GM19467 (cell line): Measurements from ENCODE around the gene CTNND1.

ENCODE experiments used
- ATAC-seq: cut with Tn5 transposase; IDR thresholded peaks from one replicate; pipeline ENCODE4 v1.9.1; 2021; ENCODE audit warnings: mild to moderate bottlenecking, moderate library complexity; ENCODE audit not compliant: unreplicated experiment

Gene CTNND1

DNA sequence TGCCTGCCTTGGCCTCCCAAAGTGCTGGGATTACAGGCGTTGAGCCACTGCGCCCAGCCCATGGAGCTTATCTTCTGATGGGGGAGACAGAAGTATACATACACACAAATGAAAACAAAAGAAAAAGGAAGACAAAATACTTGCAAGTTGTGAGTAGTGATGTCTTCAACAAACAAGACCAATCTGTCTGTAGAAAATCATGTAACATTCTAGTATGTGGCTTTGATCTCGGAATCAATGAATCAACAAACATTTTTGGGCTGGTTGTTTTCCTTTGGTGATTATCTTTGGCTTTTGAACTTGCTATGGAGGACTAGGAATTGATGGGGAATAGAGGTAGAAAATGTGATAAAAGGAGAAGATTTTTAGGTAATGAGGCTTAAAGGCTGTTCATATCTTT lies 3.4 kb upstream of the CTNND1 start:
- no peak for ATAC-seq

DNA sequence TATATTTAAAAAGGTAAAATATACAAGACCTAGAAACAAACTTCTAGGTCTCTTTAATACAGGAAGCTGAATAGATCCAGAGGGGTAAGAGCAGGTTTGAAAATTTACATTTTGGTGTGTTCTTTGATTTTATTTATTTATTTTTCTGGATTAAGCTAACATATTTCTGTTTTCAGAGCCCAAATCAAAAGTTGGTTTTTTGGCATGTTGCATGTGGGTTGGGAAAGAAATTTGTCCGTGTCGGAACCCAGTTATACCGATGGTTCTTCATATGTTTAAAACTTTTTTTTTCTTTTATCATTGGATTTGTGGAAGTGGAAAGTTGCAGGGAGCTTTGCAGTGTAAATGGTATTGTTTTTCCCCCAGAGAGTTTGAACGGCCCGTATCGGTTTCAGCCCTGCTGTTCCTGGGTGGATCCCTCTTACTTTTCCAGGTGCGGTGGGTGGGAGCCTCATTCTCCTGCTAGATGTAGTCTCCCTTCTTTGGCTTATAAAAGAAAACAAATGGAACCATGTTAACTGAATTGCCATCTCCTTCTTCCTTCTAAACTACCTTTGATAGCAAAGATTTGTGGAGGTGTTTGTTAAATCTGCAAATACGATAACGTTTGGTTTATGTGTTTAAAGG lies 746 bp downstream of the CTNND1 start:
- no peak for ATAC-seq

DNA sequence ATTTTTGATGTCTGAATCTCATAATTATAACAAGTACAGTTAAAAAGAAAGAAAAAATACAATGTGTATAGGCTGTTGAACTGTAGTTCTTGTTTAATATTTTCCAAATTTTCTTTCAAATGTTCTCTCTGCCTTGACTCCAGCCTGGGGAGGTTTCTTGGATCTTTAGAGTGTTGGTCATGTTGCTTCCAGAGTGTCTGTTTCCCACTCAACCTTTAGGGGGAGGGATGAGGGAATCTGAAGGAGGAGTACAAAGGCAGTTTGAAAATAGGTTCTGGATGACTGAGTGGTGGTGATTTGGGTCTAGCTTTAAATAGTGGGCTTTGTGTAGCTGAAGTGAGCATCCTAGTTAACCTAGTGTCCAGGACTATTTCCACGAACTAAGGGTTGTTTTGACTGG lies 2.0 kb downstream of the CTNND1 start:
- ATAC-seq: no peak

DNA sequence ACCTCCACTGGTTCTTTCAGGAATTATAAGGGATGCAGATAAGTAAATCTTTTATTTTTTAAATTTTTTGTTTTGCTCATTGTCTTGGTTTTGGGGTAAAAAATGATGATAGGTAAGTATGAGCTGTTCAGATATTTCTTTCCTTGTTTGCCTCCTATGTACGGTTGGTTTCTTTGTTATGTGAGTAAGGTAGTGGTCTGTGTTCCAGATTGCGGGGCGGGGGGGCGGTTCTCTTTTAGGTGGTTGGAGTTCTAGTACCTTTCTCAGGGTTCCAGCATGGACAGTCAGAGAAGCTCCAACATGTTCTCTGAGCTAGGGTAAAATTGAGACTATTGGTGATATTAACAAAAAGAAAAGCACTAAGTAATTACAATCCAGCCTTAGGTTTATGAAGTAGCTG lies 2.4 kb downstream of the CTNND1 start:
- ATAC-seq: no peak

DNA sequence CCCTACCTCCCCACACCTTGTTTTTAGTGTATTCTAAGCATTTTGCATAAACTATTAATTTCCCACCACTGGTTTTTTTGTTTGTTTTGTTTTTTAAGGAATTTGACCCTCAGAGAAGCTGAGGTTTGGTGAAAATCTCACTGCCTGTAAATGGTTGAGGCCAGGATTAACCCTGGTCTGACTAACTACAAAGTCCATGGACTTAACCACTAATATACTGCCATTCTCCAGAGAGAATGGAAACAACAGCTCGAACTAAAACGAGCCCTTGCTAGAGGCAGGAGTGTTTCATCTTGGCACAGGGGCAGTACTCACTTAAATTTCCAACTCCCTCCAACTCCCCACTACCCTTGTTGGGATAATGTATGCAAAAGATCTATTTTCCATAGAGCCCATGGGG lies 3.0 kb downstream of the CTNND1 start:
- ATAC-seq: no peak

DNA sequence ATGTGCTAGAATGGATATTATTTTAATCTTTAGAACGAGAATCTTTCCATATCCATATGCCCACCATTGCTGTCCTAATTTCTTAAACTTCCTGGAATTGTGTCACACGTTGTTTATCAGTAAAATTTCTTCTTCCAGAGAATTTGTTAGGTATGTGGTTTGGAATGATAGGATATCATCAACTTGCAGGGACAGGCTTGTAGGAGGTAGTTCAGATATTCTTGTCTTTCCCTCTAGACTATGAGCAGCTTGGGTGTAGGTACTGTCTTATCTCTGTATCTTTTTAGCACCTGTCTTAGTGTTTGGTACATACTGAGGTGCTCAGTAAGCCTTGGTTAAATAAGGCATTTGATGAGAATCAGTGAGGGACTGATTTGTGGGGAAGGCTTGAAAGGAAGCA lies 3.4 kb downstream of the CTNND1 start:
- ATAC-seq: no peak

DNA sequence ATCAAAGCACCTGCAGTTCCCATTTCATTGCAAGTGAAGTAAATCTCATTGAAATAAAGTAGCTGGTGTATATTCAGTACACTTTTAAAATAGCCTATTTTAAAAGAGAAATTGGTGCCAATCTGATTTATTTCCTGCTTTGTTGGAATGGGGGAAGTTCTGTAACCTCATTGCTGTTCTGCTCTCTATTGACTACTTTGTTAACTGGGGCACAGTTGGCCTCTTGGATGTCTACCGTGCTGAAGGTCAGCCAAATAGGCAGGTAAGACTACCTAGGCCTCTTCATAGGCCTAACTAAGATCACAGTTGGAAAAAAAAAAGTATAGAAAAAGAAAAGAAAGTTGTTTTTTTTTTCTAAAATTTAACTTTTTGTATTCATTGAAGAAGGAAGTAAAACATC lies 9.2 kb downstream of the CTNND1 start:
- ATAC-seq: no peak

DNA sequence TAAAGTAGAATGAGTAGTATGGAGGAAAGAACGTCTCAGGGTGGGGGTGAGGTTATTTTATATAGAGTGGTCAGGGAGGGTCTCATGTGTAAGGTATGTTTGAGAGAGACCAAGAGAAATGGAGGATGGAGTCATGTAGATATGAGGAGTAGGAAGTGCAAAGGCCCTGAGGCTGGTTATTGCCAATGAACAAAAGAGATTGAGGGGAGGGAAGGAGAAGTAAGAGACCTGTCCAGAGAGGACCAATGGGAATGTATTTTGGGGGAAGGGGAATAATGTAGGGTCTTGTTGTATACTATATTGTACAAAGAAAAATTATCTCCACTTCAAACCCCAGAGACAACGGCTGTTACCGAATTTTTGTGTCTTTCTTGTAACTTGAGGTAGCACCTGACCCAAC lies 9.8 kb downstream of the CTNND1 start:
- no peak for ATAC-seq

DNA sequence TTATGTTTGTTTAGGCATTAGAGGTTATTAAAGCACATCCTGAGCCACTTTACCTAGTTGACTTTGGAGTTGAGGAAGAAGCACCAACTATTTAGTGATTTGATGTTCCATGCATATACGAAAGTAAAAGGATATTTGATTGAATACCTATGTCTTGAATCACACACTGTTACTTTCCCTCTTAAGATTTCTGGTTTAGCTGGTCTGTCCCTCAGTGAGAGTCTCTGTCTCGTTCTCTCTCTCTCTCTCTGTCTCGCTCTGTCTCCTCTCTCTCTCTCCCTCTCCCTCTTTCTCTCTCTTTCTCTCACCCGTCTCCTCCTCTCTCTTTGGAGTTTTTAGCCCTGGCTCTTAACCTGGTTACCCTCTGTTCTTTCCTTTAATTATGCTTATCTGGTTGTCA lies 11.0 kb downstream of the CTNND1 start:
- ATAC-seq: no peak

DNA sequence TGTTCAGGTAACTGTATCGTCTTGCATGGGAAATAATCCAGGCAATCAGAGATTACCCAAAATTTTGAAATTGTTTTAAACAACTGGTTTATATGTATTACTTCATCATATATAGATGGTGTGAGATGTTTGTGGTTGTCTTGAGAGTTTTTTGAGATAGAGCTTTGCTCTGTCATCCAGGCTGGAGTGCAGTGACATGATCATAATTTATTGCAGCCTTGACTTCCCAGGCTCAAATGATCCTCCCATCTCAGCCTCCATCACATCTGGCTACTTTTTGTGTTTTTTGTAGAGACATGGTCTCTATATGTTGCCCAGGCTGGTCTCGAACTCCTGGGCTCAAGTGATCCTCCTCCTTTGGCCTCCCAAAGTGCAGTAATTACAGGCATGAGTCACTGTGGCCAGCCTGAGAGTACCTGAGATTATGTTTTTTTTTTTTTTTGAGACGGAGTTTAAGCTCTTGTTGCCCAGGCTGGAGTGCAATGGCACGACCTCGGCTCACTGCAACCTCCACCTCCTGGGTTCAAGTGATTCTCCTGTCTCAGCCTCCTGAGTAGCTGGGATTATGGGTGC lies 11.5 kb downstream of the CTNND1 start:
- no peak for ATAC-seq

DNA sequence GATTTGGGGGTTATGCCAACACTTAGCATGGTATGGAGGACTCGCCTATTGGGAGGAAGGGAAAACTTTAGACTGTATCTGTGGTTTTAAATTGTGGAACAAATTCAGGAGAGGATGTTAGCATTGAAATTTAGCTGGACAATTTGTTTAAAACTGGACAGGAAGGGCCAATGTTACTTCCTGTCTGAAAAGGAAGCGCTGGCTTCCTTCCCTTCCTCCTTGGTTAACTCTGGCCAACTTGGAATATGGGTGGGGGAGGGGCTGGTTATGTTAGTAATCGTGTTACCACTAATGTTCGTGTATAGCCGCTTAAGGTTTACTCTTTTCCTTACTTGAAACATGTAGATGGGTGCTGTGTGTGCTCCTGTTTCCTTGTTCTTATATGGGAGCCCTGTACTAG lies 13.9 kb downstream of the CTNND1 start:
- no peak for ATAC-seq

DNA sequence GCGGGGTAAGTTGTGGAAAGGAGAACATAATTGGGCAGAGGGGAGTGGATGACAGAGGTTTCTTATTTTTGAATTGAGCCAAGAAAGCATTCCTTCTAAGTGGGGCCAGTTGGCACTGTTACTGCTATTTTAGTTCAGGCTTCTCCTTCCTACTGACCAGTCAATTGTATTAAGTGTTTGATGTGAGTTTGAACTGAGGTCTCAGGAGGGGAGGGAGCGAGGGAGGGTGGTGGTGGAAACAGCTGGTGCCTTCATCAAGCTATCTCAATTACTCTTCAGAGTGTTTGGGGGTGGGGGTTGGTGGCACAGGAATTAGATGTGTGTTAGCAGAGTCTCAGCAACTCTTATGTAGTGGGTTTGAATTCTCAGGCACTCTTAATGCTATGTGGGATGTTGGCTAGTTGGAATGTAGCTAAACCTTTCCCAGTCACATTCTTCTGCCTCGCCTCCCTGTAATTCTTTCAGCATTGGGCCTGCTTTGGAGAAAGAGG lies 14.5 kb downstream of the CTNND1 start:
- no peak for ATAC-seq

DNA sequence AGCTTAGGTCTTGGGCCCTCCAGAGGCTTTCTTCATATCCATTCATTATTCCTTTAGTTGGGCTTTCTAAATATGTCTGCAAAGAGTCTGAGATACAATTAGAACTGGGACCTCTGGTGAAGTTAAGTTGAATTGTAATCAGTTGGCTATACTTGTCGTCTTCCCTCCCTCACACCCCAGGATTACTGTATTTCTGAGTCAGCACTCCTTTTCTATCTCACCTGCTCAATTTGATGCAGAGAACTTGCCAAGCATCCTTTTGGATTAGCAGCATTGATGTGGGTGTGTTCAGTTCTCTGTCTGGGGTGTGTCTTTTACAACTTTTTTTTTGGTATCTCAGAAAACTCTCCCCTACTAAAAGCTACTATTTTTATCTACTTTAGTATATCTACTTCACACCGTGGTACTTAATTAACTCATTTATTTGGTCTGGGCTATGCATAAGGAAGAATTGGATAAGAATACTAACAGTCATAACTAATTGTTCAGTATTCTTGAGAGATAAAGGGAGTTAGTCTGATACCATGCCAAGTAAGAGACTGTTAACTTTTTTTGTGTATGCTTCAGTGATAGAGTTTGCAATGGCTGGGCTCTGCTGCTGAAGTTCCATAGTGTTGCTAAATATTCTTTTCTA lies 15.1 kb downstream of the CTNND1 start:
- no peak for ATAC-seq

DNA sequence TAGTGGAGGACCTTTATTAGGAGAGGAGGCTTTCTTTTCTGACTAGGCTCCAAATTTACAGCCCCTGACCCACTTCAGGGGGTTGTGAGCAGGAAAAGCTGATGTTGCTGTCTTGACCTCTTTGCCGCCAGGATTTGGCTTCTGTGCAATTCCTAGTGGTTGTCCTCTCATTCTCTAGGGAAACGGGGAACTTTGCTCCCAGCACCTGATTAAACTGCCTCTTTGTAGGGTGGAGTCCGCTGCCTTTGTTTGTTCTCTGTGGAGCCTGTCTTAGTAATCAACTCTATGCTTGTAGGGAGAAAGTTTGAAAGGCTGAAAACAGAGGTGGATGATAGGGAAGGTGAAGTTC lies 16.3 kb downstream of the CTNND1 start:
- ATAC-seq: no peak

DNA sequence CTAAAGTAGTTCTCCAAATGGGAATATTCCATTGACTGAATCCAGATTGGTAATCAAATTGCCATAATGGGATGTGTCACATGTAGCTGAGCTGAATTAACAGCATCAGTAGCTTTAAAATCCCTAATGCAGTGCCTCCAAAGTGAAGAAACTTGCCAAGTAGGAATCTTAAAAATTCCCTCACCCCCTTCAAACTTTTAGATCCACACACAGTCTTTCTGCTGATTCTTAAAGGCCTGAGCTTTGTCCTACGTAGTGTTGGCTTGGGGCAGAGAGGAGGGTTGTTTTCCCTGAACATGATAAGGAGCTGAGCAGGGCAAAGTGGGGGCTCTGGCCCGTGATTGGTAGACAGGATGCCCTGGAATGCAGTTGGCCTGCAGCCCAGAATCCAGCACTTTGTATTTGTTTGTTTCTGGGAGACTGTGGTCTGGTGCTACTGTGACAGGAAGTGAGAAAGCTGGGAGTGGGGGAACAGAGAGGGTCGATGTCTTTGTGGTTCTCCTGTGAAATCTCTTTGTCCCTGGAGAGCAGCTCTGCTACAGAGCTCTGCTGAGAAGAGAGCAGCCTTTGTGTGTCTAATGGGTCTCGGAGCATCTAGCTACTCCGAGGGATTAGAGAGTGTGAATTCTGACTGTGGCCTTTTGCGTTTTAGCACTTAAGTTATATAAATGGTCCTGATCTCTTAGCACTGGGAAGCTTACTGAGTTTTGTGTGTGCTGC lies 16.9 kb downstream of the CTNND1 start:
- ATAC-seq: no peak

DNA sequence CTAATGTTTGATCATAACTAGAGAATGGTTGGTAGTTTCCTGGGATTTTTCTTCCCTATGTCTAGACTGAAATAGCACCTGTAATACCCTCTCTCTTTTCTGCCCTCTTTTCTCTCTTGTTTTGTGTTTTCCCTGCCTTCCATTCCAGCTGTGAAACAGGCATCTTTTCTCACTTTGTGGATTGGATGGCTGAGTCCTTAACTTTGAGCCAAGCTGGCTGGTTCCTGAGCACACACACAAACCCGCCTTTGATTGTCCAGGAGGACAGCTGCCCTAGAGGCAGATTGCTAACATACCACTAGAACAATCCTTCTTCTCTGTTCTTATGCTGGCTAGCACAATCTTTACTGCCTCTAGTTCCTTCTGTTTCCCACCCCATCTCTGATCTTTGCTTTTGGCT lies 17.7 kb downstream of the CTNND1 start:
- ATAC-seq: no peak

DNA sequence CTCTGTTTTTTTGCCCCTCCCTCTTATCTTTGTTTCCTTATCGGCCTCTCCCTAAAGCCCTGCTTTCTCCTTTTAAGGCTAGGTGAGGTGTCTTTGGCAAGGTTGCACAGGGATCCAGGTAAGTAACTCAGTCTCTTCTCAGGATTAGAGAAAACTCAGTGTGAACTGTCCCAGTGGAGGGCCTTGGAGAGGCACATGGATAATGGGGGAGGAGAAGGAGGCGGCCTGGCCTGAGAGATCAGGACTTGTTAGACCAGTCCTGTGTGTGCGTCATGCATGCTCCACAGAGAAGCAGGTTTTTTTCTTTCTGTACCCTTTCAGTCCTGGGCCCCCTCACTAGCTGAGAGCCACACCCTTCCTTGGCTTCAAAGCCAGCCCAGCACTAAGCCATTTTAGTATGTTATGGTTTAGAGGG lies 19.9 kb downstream of the CTNND1 start:
- ATAC-seq: no peak

DNA sequence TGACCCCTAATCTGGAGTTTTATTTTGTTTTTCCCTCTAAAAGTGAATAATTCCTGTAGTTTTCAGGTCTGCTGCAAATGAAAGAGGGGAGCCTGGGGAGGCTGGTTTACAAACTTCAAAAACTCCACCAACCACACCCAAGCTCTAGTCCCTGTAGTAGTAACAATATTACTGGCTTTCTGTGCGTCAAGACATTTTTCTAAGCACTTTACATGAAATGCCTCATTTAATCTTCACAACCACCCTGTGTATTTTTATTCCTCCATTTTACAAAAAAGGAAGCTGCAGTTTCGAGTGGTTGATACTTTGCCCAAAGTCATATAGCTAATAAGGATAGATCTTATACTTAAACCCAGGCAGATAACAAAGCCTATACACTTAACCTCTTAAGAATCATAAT lies 23.5 kb downstream of the CTNND1 start:
- ATAC-seq: no peak

DNA sequence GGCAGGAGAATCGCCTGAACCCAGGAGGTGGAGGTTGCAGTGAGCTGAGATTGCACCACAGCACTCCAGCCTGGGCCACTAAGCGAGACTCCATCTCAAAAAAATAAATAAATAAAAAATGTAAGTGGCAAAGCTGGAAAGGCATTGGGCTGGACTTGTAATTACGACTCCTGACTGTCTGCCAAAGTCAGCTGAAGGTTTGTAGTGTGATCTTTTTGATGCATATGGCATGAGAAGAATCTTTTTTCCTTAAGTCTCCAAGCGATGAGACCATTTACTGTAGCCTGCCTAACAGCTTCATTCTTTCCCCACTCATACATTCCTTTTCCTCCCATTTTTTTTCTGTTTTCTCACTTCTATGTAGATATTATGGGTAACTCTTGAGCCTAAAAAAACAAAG lies 24.8 kb downstream of the CTNND1 start:
- no peak for ATAC-seq

DNA sequence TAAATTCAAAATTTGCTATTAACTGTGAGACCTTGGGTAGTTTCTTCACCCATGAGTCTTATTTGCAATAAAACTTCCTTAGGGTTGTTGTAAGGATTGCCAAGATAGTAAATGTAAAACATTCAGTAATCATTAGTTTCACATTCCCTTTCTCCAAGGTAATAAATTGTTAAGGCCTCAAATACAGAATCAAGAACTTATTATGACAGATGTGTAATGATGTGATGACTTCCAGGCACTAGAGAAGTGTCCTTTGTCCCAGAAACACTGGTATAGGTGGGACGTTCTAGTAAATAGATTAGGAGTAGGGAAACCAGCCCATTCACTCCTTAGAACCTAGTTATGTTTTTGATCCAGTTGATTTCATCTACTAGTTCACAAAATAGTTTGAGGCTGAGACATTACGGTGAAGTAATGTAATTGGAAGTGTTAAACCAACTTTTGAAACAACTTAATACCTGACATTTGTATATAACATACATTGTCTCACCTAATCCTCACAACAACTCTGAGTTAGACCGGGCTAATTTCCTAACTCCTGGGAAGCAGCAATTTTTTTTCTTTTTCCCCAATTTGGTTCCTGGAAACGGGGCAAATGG lies 25.5 kb downstream of the CTNND1 start:
- no peak for ATAC-seq

DNA sequence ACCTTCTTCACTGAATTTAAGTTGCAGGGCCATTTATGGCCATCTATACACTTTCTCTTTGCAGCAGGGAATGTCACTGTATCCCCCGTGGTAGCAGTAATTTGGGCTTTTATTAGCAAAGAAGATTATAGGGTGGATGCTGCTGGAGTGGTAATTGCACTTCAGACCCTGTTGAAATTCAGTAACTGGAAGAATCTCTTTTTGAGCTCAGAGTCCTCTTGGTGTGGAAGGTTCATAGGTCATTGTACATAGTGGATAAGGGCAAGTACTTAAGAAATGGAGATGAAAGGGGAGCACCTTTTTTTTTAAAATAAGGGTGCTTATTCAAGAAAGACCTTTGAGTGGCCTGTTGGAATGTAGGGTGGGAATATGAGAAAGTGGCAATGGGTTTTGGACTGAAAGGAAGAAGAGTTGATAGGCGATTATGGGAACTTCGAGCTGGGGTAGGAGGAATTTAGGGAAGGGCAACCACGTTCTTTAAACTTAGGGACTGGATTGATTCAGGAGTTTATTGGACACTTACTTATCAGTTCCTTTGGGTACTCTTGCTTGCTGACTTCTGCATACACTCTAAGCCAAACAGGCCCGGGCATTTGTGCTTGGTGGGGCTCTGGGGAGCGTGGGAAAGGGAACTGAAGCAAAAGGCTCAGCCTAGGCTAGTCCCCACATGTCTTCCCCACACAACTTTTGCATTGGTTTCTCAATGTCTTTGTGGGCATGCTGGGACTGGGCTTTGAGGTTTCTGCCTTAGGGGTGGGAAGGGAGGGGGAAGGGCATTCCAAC lies 26.5 kb downstream of the CTNND1 start:
- no peak for ATAC-seq
